Measurements from ENCODE around the gene BCAP29. TPM values are rescaled to one million over a fixed set of nuclear protein-coding genes. Genes with fewer than 3 reads are reported as not detected.

The BCAP29 gene
- total RNA-seq, 6 donors from 2014 or later, result 29.6 to 97.0 (median 62.2) TPM

- no peaks in the 10 kb centered on the region for H3K27me3 ChIP-seq
- 67% methylated on average over 9 of the region's 9 CpGs for WGBS, 2 donors
- peaks cover 0 to 7% (median 3%) of the 10 kb centered on the region in 4 donors for H3K4me1 ChIP-seq
- no peak for DNase-seq
- H3K36me3 ChIP-seq, result no peaks in the 10 kb centered on the region
- H3K27ac ChIP-seq, result no peak overlapping the region
- H3K9me3 ChIP-seq, result no peaks in the 10 kb centered on the region
- TF ChIP-seq EP300 (IDR thresholded peaks at IDR 0.05) (no peak), POLR2A (IDR thresholded peaks at IDR 0.05) (no peak), POLR2AphosphoS5 (IDR thresholded peaks at IDR 0.05) (no peak)
- TF ChIP-seq, protein P1, sequence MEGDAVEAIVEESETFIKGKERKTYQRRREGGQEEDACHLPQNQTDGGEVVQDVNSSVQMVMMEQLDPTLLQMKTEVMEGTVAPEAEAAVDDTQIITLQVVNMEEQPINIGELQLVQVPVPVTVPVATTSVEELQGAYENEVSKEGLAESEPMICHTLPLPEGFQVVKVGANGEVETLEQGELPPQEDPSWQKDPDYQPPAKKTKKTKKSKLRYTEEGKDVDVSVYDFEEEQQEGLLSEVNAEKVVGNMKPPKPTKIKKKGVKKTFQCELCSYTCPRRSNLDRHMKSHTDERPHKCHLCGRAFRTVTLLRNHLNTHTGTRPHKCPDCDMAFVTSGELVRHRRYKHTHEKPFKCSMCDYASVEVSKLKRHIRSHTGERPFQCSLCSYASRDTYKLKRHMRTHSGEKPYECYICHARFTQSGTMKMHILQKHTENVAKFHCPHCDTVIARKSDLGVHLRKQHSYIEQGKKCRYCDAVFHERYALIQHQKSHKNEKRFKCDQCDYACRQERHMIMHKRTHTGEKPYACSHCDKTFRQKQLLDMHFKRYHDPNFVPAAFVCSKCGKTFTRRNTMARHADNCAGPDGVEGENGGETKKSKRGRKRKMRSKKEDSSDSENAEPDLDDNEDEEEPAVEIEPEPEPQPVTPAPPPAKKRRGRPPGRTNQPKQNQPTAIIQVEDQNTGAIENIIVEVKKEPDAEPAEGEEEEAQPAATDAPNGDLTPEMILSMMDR (IDR thresholded peaks at IDR 0.05), result no peak
- no peak overlapping the region for H3K4me3 ChIP-seq
- ATAC-seq (ENCODE audit: low FRiP score in 2 of 2), result no peak
These were observed 64.4 kb downstream of the BCAP29 start for GRCh38 chr7:107644309-107644974.

DNA sequence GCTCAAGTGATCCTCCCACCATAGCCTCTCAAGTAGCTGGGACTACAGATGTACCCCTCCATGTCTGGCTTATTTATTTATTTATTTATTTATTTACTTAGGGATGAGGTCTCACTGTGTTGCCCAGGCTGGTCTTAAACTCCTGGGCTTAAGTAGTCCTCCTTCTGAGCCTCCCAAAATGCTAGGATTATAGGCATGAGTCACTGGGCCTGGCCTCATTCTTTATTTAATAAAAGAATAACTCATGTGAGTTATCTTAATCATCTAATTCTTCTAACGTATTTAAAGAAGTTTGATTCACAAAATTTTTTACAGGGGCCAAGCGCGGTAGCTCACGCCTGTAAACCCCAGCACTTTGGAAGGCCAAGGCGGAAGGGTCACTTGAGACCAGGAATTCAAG is 72.6 kb downstream of the BCAP29 start:
- Histone ChIP-seq H3K36me3 (no peaks in the 10 kb centered on the region), H3K9me3 (no peaks in the 10 kb centered on the region), H3K4me1 (no peaks in the 10 kb centered on the region), H3K27ac (no peak overlapping the region), H3K4me3 (no peak overlapping the region), H3K27me3 (no peaks in the 10 kb centered on the region)
- DNase-seq, result no peak
- 95 to 96% methylated on average over 5 of the region's 5 CpGs for WGBS, 2 donors
- no peak for ATAC-seq (ENCODE audit: low FRiP score in 2 of 2)
- TF ChIP-seq EP300 (IDR thresholded peaks at IDR 0.05) (no peak), POLR2AphosphoS5 (IDR thresholded peaks at IDR 0.05) (no peak), POLR2A (IDR thresholded peaks at IDR 0.05) (no peak)
- TF ChIP-seq, protein P1 (IDR thresholded peaks at IDR 0.05), result no peak

GRCh38 chr7:107658467-107658866 is 78.4 kb downstream of the BCAP29 start:
- H3K27ac ChIP-seq, result no peak overlapping the region
- no peak for DNase-seq

DNA sequence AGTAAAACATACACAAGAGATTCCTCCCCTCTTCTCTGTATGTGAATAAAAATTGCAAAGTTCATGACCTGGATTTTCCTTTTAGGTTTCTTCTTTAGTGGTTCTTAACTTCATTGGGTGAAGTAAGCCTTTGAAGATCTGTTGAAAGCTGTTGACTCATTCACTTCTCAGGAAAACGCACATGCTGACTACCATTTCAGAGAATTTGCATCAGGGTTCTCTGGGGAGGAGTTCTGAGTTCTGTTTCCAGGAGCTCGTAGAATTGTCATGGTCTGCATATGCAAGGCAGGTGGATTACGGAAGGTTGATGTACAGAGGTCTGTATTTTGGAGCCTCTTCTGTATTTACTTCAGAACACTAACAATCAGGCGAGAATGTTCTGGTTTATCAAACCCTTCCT is 79.6 kb downstream of the BCAP29 start:
- ATAC-seq (ENCODE audit: low FRiP score in 2 of 2) (no peak), DNase-seq (no peak)
- Histone ChIP-seq H3K4me3 (no peak overlapping the region), H3K4me1 (peaks cover 17 to 20% (median 19%) of the 10 kb centered on the region in 4 donors), H3K9me3 (no peaks in the 10 kb centered on the region), H3K36me3 (no peaks in the 10 kb centered on the region), H3K27me3 (peaks cover 0 to 17% (median 10%) of the 10 kb centered on the region in 4 donors), H3K27ac (no peak overlapping the region)
- 68 to 74% methylated on average over 4 of the region's 4 CpGs for WGBS, 2 donors
- TF ChIP-seq POLR2A (IDR thresholded peaks at IDR 0.05), result no peak
- TF ChIP-seq, protein P1 (IDR thresholded peaks at IDR 0.05), result no peak
- TF ChIP-seq POLR2AphosphoS5 (IDR thresholded peaks at IDR 0.05), result no peak

More at GRCh38 chr7:107658467-107658866, 78.4 kb downstream of the BCAP29 start:
- TF ChIP-seq, protein P1 (IDR thresholded peaks at IDR 0.05), result no peak
- TF ChIP-seq POLR2AphosphoS5 (IDR thresholded peaks at IDR 0.05) (no peak), EP300 (IDR thresholded peaks at IDR 0.05) (no peak)
- Histone ChIP-seq H3K4me3 (no peak overlapping the region), H3K27me3 (peaks cover 0 to 17% (median 10%) of the 10 kb centered on the region in 4 donors), H3K4me1 (peaks cover 17 to 20% (median 19%) of the 10 kb centered on the region in 4 donors), H3K36me3 (no peaks in the 10 kb centered on the region), H3K9me3 (no peaks in the 10 kb centered on the region)
- no peak for ATAC-seq (ENCODE audit: low FRiP score in 2 of 2)

All from upper lobe of left lung (tissue), 6 donors.